HG03045 (cell line): ENCODE measurements around the gene MSI1.

Experiments
- ATAC-seq: cut with Tn5 transposase; IDR thresholded peaks from one replicate; pipeline ENCODE4 v1.9.1; 2021; ENCODE audit warnings: mild to moderate bottlenecking, moderate library complexity; ENCODE audit not compliant: unreplicated experiment

The MSI1 gene

DNA sequence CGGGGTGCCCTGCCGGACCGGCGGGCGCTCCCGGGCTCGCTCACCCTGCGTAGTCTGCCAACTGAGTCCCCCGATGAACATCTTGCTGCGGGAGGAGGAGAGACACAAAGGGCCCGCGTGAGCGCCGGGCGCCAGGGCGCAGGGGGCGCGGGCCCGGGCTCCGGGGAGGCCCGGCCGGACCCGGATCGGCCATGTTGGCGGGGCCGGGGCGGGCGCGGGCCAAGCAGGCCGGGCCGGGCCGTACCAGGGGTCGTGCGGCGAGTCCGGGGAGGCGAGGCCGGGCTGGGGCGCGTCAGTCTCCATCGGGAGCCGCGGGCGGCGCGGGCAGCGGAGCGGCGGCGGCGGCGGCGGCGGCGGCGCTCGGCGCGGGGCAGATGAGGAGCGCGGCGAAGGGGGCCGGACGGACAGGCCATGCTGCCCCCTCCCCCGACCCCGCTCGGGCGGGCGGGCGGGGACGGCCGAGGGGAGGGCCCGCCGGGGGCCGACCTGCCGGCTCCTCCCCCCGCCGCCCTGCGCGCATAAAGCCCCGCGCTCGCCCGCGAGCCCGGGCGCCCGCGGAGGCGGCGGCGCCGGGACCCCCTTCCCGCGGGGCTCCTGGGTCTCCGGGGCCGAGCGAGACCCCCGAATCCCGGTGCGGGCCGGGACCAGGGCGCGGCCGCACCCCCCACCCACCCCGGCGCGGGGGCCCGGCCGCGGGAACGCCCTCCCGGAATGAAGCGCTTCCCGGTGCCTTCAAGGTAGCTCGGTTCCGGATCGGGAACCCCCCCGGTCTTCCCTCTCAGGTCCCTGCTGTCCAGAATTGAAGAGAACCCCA, at the start of gene MSI1:
Gene MSI1 (minus strand): TSS at position 376 of the 814 bp plus-strand sequence. CDS start 73 bp downstream, at position 303.
- no peak for ATAC-seq

DNA sequence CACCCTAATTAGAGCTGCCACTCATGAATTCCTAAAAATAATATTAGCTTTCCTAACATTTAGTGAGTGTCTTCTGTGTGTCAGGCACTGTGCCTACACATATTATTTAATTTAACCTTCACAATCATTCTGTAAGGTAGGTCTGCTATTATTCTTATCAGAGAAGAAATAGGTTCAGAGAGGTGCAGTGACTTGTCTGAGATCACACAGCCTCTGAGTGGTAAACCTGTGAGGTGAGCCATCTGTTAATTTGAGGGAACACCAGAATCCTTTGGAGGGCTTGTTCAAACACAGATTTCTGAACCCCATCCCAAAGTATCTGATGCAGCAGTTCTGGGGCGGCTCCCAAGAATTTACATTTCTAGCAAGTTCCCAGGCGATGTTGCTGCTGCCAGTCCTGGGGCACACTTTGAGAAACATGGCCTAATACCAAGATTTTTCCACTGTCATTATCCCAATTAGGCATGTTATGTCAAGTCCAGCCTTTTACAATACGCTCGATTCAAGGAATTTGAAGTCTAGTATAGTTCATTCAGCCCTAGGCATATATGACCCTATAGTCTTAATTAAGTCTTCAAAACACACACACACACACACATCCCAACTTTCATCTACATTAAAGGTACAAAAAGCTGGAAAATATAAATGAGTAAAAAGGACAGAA, 49.1 kb upstream of the MSI1 start:
- no peak for ATAC-seq

DNA sequence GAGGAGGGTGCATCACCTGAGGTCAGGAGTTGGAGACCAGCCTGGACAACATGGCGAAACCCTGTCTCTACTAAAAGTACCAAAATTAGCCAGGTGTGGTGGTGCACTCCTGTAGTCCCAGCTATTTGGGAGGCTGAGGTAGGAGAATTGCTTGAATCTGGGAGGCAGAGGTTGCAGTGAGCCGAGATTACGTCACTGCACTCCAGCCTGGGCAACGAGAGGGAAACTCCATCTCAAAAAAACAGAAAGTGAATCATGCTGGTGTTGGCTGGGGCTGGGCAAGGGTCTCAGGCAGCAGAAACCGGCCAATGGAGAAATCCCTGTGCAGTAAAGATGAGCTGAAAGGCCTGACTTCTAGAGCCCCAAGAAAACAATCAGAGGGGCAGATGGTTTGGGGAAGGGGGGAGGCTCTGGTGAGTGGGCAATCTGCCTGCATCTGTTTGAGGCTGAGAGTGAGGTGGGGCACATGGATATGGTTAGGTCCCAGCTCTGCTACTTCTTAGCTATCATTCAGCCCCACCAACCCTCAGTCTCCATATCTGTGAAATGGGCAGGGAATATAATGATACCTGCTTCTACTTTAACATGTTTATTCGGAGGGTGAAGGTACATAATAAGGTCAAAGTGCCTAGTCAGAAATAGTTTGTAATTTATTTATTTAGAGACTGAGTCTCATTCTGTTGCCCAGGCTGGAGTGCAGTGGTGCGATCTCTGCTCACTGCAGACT, 47.7 kb upstream of the MSI1 start:
- ATAC-seq = no peak

DNA sequence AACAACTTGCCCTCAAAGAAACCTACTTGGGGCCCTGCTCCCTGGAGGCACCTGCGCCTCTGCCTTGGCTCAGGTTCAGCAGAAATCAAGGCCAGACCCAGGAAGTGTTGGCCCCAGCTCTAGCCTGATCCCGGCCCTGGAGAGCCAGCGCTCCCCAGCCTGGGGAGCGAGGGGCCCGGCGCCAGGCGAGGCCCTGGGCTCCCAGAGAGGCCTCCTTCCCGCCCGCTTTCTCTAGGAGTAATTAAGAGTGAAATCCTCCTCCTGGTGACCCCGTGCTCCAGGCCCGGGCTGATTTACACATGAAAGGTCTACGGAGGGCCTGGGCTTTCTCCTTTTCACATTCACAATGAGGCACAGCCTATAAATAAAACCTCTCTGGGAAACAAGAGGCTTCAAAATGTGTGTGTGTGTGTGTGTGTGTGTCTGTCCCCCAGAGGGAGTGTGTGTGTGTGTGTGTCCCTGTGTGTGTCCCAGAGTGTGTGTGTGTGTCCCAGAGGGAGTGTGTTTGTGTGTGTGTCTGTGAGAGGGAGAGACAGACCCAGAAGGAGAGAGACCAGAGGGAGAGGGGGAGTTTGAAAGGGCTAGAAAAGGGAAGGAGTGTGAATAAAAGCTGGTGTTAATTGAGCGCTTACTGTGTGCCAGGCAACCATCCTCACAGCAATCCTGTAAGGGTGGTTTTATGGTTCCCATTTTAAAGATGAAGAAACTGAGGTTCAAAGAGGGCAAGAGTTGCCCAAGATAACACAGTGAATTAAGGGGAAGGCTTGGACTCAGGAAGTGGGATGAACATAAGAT, 45.1 kb upstream of the MSI1 start:
- ATAC-seq = no peak

DNA sequence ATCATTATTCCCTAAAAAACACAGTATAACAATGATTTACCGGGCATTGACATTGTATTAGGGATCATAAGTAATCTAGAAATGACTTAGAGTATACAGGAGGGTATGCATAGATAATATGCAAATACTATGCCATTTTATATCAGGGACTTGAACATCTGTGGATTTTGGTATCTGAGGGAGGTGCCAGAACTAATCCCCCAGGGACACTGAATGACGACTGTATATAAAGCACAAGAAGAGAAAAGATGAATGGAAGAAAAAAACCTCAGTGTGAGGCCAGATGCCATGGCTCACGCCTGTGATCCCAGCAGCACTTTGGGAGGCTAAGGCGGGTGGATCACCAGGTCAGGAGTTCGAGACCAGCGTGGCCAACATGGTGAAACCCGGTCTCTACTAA, 43.5 kb upstream of the MSI1 start:
- no peak for ATAC-seq

DNA sequence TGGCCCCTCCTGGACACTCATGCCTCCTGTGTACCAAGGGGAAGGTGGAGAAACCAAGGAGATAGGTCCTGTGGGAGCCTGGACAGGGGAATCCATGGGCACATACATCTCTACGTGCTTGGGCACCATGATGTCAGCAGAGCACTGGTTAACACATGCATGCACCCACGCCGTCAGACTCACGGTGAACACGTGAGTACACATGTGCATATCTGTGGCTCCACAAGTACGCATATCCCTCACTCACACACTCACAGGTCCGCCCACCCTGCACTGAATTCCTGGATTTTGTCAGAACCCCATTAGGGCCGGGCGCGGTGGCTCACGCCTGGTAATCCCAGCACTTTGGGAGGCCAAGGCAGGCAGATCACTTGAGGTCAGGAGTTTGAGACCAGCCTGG, 39.8 kb upstream of the MSI1 start:
- ATAC-seq = no peak

DNA sequence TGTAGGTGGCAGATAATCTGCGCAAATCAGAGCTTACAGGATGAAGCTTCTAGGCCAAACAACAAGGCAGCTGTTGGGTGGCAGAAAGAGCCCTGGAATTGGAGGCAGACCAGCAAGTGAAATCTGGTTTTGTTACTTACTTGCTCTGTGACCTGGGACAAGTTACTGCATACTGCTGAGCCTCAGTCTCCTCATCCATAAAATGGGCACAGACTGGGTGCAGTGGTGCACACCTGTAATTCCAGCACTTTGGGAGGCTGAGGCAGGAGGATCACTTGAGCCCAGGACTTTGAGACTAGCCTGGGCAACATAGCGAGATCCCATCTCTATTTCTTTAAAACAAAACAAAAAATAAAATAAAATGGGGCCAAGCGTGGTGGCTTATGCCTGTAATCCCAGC, 37.6 kb upstream of the MSI1 start:
- ATAC-seq = no peak

DNA sequence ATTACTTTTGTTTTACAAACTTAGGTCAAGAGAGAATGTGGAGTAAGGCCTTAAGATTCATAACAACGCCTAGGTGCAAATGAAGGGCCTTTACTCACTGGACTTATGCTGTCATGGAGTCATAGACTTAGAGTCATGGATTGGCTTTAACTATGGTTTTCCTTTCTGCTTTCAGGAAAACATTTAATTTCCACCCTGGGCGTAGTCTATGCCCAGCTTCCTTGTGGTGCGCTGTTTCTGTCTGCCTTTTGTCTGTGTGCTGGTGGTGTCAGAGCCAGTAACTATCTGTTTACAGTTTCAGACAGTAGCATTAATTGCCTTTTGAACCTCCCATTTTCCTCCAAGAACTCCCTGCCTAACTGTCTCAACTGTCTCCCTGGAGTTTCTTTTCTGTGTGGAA, 37.1 kb upstream of the MSI1 start:
- ATAC-seq = no peak

DNA sequence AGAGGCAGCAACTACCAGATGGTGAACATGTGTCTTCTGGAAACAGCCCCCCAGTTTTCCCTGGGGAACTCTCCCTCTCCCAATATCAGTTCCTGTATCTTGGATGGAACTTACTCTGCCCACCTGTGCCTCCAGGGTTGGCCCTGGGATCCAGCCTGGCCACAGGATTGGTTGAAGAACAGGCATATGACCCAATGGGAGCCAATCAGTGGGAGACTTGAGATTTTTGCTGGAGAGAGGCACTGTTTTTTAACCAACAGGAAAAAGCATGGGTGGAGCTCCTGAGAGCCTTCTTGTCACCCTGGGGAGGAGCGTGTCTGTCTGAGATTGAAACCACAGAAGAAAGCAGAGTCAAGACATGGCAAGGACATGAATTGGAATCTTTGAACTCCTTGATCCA, 35.3 kb upstream of the MSI1 start:
- no peak for ATAC-seq

DNA sequence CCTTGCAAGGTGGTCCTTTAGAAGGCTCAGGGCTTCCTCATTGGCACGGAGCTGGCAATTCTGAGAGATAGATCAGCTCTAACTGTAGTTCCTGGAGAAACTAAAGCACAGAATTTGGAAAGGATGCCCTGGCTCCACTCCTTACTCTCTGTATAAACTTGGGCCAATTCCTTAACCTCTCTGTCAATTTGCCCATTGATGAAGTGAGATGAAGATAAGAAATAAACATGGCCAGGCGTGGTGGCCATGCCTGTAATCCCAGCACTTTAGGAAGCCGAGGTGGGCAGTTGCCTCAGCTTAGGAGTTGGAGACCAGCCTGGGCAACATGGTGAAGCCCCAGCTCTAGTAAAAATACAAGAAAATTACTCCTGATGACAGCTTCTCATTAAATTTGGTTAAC, 34.9 kb upstream of the MSI1 start:
- ATAC-seq = no peak

DNA sequence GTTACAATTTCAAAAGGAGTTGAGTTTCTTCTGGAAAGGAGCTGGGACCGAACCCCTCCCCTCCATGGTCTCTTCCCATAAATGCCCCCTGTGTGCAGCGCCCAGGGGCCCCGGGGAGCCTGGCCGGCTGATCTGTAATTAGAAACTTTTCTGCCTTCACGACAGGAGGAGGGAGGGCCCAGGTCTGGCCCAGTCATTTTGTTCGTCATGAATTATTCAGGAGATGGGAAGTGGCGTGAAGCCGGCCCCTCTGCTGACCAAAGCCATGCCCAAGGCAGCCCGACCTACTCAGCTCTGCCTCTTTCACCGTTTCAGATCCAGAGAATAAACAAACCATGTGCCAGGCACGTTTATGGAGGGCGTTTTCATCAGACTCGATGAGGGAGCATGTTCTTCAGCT, 33.3 kb upstream of the MSI1 start:
- no peak for ATAC-seq

DNA sequence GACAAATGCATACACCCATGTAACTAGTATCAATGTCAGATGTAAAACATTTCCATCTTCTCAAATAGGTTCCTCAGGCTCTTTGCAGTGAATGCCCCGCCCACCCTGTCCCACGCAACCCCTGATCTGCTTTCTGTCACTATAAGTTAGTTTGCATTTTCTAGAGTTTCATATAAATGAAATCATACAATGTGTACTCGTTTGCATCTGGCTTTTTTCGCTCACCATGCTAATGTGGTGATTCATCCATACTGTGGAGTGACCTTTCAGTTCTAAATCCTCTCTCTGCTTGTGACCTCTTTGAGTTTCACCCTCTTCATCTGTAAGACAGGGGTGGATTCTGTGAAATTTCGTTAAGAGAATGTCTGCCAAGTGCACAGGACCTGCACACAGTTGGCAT, 30.6 kb upstream of the MSI1 start:
- ATAC-seq = no peak

DNA sequence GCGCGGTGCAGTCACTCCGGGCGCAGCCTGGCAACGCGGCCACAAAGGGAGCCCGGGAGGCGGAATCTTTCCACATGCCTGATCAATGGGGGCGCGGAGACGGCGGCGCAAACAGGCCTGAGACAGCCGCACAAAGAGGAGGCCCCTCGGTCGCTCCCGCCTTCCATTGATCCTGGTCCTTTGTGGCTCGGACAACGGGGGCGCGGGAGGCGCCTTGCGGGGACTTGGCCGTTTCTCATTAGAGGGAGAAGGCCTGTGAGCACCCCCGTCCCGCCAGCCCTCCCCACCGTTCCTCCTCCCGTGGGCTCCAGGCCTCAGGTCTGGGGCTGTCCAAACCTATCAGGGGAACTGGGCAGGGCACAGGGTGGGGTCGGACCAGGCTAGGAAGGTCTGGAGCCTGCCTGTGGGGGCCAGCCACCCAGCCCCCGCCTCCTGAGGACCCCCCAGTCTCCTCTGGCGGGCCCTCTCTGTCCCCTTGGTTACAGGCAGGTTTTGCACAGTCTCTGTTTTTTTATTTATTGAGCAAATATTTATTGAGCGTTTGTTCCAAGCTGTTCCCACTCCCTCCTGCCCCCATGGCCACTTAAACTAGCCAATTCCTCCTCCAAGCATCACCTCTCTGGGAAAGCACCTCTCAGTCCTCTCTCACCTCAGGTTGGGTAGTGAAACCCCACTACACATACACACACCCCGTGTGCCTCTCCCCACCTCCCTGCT, 29.0 kb upstream of the MSI1 start:
- ATAC-seq = no peak

DNA sequence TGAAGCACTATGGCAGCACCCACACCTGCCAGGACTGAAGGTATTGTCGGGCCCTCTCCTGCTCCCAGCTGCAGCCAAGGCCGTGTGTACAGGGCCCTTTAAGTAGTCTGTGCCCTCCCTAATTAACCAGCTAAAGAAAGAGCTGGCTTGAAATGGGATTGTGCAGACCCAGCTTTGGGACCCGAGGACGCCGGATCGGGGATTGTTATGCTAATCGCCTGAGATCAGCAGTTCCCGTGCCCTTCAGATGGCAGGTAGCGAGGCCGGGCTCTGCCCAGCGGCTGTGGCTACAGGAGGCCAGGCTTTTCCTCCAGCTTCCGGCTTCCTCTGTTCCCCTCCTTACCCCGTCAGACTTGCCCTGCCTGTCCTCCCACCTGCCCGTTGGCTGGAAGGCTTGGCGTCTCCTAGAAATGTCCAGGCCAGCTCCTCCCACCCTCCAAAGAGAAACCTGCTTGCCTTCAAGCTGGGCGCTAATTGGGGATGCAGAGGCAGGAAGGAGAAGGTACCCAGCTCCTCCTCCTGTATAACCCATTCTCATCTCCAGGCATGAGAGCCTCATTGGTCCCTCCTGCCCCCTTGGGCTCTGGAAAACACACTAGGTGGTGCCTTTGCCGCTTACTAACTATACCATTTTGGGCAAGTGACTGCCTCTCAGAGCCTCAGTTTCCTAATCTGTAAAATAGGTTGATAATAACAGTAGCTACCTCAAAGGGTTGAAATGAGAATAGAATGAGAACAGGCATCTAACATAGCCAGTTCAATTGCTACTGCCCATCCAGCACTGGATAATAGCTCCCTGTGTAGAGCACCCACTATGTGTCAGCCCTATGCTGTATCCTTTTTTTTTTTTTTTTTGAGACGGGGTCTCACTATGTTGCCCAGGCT, 25.8 kb upstream of the MSI1 start:
- ATAC-seq = no peak

DNA sequence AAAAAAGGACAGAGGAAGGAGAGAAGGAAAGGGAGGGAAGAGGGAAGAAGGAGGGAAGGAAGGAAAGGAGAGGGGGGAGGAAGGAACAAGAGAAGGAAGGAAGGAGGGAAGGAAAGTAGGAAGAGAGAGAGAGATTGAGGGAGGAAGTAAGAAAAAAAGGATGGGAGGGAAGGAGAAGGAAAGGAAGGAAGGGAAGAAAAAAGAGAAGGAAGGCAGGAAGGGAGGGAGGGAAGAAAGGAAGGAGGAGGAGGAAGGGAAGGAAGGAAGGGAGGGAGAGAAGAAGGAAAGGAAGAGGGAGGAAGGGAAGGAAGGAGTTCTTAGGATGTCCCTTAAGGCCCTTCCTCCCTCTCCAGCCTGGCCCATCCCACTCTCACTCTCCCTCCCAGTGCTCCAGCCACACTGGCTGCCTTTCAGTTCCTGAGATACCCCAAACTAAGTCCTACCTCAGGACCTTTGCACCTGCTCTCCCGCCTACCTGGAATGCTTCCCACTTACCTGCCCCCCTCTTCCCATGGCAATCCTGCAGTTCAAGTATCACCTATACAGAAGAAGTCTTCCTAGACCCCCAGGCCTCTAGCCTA, 21.7 kb upstream of the MSI1 start:
- ATAC-seq = no peak

DNA sequence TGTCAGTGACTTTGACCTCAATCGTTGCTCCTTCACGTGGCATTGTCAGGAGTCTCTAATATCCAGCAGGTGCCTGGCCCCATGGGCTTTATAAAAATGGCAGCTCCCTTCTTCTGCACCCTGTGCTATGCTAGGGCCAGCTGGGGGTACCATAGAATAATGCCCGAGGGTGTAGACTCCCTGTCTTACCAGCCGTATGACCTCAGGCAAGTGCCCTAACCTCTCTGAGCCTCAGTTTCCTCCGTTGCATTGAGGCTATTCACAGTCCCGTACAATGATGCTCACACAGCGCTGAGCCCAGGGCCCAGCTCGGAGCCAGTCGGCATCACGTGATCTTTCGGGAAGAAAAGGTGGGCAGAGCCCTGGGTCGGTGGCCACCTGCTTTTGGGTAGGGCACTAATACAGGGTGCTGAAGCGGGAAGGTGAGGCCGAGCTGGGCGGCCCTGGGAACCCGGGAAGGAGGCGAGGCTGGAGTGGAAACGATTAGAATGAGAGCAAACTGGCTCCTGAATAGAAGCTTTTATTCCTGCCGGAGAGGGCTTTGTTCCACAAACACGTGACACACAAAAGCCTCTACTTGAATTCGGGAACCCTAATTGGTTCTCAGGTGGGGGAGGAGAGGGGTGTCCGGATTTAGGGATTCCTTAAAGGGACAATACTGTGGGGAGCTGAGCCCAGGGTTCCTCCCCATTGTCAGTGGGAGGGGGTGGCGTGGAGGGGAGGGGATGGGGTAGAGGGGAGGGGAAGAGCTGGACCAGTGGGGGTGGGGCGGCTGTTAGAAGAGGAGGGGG, 19.9 kb upstream of the MSI1 start:
- ATAC-seq = no peak

DNA sequence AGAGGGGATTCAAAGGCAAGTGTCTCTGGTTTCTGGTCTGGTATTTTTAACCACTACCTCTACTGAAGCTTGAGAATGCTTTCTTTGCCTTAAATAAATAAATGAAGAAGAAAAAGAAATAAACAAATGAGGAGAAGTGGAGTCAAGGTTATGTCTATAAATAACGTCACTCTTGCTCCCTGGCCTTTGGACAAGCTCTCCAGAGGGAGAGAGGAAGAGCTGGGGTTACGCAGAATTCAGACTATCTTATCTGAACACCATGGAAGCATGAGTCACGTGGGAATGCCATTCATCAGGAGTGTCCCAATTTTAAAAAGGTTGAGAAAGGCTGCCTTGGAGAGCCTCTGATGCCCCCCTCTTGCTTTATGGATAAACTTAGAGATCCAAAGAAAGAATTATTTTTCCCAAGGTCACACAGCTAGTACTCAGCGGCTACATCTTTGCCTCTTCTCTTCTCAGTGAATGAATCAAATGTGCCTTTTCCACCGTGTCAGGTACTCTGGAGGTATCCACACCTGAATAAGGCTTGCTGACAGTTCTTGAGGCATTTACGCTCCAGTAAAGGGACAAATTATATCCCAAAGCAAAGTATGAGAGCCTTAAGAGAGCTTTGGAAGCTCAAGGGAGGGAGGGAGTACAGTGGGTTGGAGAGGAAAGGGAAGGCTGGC, 12.9 kb upstream of the MSI1 start:
- ATAC-seq = no peak

DNA sequence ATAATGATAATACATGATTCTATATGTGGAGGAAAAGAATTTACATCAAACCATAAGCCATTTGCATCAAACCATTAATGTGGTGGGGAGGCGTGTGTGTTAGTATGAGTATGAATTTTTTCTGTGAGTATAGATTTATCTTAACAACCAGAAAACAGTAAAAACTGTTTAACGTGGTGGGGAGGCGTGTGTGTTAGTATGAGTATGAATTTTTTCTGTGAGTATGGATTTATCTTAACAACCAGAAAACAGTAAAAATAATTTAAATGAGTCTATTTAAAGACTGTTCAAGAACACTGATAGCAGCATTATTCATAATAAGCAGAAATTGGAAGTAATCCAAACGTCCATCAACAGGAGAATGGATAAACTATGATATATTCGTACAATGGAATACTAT, 9.1 kb upstream of the MSI1 start:
- no peak for ATAC-seq
